Measurements from ENCODE around the gene PRR29. TPM values are rescaled to one million over a fixed set of nuclear protein-coding genes. Genes with fewer than 3 reads are reported as not detected.
"Not testable (repeated sequence)": the region's sequence is repeated elsewhere in the genome, so short reads cannot be mapped to it uniquely, and the experiment has no call there.

PRR29 gene
- total RNA-seq, 2 donors from 2014 or later, result 0.09 to 0.74 TPM

DNA sequence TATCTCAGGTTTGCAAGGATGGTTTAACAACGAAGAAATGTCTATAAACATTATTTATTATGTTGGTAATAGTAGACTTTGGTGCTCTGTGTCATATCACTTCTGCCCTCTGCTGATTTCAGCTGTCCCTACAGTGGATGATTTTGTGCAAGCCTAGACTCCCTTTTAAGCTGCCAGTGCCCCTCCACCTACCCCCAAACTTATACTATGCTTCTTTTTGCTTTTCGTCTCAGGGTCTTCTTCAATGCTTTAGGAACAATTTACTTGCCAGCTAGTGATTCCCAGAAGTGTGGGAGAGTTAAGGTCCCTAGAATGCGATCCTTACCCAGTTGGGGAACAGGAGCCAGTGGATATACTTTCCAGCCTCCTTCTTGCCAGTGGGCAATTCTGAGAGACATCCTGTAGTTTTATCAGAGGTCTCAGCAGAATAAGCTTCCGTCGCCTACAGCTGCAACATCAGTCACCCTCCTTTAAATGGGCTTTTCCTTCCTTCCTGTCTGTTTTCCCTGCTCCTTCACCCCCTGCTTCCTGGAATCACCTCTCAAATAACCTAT, 18.2 kb downstream of the PRR29 start:
- no peaks in the 10 kb centered on the region for H3K4me1 ChIP-seq (replicated peaks)
- no peaks in the 10 kb centered on the region for H3K9me3 ChIP-seq
- no peaks in the 10 kb centered on the region for H3K36me3 ChIP-seq
- WGBS, result 61% methylated on average over 5 of the region's 5 CpGs
- no peak overlapping the region for H3K4me3 ChIP-seq
- no peak overlapping the region for H3K27ac ChIP-seq
- no peak for TF ChIP-seq POLR2AphosphoS5 (IDR thresholded peaks at IDR 0.05)
- TF ChIP-seq POLR2A (IDR thresholded peaks at IDR 0.05), result no peak
- TF ChIP-seq, protein P1, sequence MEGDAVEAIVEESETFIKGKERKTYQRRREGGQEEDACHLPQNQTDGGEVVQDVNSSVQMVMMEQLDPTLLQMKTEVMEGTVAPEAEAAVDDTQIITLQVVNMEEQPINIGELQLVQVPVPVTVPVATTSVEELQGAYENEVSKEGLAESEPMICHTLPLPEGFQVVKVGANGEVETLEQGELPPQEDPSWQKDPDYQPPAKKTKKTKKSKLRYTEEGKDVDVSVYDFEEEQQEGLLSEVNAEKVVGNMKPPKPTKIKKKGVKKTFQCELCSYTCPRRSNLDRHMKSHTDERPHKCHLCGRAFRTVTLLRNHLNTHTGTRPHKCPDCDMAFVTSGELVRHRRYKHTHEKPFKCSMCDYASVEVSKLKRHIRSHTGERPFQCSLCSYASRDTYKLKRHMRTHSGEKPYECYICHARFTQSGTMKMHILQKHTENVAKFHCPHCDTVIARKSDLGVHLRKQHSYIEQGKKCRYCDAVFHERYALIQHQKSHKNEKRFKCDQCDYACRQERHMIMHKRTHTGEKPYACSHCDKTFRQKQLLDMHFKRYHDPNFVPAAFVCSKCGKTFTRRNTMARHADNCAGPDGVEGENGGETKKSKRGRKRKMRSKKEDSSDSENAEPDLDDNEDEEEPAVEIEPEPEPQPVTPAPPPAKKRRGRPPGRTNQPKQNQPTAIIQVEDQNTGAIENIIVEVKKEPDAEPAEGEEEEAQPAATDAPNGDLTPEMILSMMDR (IDR thresholded peaks at IDR 0.05), result no peak
- no peak for DNase-seq (ENCODE audit: low spot score)
- intact Hi-C loops (cut with DNase I), result no loop called here
- H3K27me3 ChIP-seq (replicated peaks; ENCODE audit: insufficient read depth), result no peaks in the 10 kb centered on the region

DNA sequence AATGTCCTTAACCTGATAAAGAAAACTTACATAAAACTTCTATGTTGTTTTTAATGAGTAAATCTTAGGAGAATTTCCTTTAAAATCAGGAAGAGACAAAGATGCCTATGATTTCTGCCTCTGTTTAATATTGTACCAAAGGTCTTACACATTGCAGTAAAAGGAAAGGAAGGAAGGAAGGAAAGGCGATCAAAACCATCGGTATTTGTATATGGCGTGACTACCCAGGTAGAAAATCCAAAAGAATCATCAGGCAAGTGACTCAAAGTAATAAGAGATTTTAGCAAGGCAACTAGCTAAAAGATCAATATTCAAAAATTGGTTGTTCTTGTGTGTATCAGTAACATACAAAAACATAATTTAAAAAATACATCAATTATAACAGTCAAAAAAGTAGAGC, 18.8 kb downstream of the PRR29 start:
- TF ChIP-seq, protein P1 (IDR thresholded peaks at IDR 0.05), result no peak
- no peak for TF ChIP-seq POLR2A (IDR thresholded peaks at IDR 0.05)
- no peak for TF ChIP-seq POLR2AphosphoS5 (IDR thresholded peaks at IDR 0.05)
- H3K36me3 ChIP-seq, result no peaks in the 10 kb centered on the region
- intact Hi-C loops (cut with DNase I), result no loop called here
- no peak overlapping the region for H3K27ac ChIP-seq
- no peaks in the 10 kb centered on the region for H3K27me3 ChIP-seq (replicated peaks; ENCODE audit: insufficient read depth)
- WGBS, result 74% methylated on average over 3 of the region's 3 CpGs
- DNase-seq (ENCODE audit: low spot score), result no peak
- H3K4me1 ChIP-seq (replicated peaks), result no peaks in the 10 kb centered on the region
- no peaks in the 10 kb centered on the region for H3K9me3 ChIP-seq
- no peak overlapping the region for H3K4me3 ChIP-seq

DNA sequence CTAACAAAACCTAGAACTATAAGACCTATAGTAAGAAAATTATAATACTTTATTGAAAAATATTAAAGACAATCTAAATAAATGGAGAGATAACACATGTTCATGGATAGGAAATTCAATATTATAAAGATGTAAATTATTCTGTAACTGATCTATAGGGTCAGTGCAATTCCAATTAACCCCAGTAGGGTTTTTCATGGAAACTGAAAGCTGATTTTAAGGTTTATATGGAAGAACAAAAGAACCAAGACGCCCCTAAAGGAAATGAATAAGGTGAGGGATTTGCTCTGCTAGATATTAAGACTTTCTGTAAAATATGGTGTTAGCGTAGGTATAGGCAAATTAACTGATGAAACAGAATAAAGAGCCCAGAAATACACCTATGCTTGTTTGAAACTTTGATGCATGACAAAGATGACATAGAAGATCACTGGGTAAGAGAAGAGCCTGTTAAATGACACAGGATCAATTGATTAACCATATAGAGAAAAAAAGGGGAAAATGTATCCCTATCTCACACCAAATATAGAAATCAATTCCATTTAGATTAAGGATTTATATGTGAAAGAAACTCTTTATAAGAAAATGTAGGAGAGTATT, 19.3 kb downstream of the PRR29 start:
- no peak for DNase-seq (ENCODE audit: low spot score)
- no peak for TF ChIP-seq POLR2AphosphoS5 (IDR thresholded peaks at IDR 0.05)
- TF ChIP-seq POLR2A (IDR thresholded peaks at IDR 0.05), result no peak
- TF ChIP-seq, protein P1 (IDR thresholded peaks at IDR 0.05), result peak in 1 of 4 experiments; percentile 21
- Histone ChIP-seq H3K27me3 (replicated peaks; ENCODE audit: insufficient read depth) (no peaks in the 10 kb centered on the region), H3K27ac (no peak overlapping the region), H3K4me3 (no peak overlapping the region), H3K36me3 (no peaks in the 10 kb centered on the region), H3K4me1 (replicated peaks) (no peaks in the 10 kb centered on the region), H3K9me3 (no peaks in the 10 kb centered on the region)
- intact Hi-C loops (cut with DNase I), result no loop called here
- WGBS, result 83% methylated on average over 2 of the region's 2 CpGs

DNA sequence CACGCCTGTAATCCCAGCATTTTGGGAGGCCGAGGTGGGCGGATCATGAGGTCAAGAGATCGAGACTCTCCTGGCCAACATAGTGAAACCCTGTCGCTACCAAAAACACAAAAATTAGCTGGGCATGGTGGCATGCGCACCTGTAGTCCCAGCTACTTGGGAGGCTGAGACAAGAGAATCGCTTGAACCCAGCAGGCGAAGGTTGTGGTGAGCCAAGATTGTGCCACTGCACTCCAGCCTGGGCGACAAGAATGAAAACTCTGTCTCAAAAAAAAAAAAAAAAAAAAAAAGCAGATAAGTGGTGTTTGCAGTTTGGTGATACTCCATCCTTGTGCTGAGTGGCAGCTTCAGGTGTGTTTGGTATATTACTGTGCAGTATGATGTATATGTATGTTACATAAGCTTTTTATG, 21.4 kb downstream of the PRR29 start:
- H3K9me3 ChIP-seq; H3K4me3 ChIP-seq; H3K36me3 ChIP-seq; H3K27me3 ChIP-seq (replicated peaks; ENCODE audit: insufficient read depth); DNase-seq (ENCODE audit: low spot score); intact Hi-C loops (cut with DNase I); H3K4me1 ChIP-seq (replicated peaks): not testable (repeated sequence)
- WGBS, result 72% methylated on average over 9 of the region's 9 CpGs
- H3K27ac ChIP-seq, result peak overlapping the region; percentile 52 to 53

DNA sequence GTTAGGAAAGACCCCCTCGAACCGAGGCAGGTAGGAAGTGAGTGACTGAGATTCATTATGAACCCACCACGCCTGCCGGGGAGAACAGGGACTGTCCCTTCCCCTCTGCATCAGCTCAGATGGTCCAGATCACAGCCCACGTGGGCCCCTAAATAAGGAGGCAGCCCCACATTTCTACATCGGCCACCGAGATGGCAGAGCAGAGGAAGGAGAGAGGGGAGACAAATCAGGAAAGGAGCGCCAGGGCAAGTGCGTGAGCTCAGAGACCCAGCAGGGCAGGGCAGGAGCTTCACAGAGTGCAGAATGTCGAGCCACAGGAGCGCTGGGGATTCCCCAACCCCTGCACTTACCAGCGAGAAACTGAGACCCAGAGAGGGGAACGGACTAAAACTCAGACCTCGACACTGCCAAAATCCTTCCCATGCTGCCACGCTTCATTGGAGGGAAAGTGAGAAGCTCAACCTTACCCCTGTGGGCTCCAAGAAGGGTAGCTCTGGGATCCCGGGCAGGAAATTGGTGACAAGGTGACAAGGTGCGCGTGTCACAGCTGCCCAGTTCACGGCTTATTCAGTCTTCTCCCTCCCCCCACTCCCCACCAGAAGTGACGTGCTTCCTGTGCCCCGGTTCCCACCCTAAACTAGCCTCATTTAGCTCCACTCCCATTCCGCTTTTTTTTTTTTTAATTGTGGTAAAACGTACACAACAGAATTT, 22.1 kb downstream of the PRR29 start, which contains the start of gene ICAM2:
TSS of gene ICAM2 (minus strand) at position 578 of the 711 bp plus-strand sequence. CDS start 13,942 bp downstream, outside the sequence.
- 16% methylated on average over 23 of the region's 23 CpGs for WGBS
- peak within 1 kb of the TSS; percentile 13 to 30 for H3K4me3 ChIP-seq
- TF ChIP-seq, protein P1 (IDR thresholded peaks at IDR 0.05), result no peak
- TF ChIP-seq POLR2A (IDR thresholded peaks at IDR 0.05) (no peak), POLR2AphosphoS5 (IDR thresholded peaks at IDR 0.05) (peak; percentile 4)
- no peaks in the 10 kb centered on the region for H3K27me3 ChIP-seq (replicated peaks; ENCODE audit: insufficient read depth)
- DNase-seq (ENCODE audit: low spot score), result peak; percentile 33
- intact Hi-C loops (cut with DNase I), result no loop called here
- H3K27ac ChIP-seq, result peak within 1 kb of the TSS; percentile 52 to 53
- H3K36me3 ChIP-seq, result no peaks in the 10 kb centered on the region
- no peaks in the 10 kb centered on the region for H3K9me3 ChIP-seq
- no peaks in the 10 kb centered on the region for H3K4me1 ChIP-seq (replicated peaks)

All from prostate gland (tissue), 2 donors.